Mesenchymal stem cell (in vitro differentiated cells and primary cell): ENCODE measurements around the gene SMG7.
A peak's percentile ranks its signal among the peaks of the same experiment; 100 is the strongest.

ENCODE experiments used
- DNase-seq: peaks from one replicate; pipeline ENCODE4 v3.0.0-alpha.2; 2013
- H2AFZ ChIP-seq: one replicate; pipeline ENCODE4 v1.6.1; 2013; ENCODE audit warnings: low read depth, mild to moderate bottlenecking, control low read depth, inconsistent platforms, low read length, moderate library complexity
- H2AK5ac ChIP-seq: 2 replicates; pipeline ENCODE4 v1.6.1; 2013; ENCODE audit warnings: low read length, moderate library complexity, mild to moderate bottlenecking, inconsistent platforms; ENCODE audit not compliant: severe bottlenecking
- H2BK120ac ChIP-seq: one replicate; pipeline ENCODE4 v1.6.1; 2013; ENCODE audit warnings: low read depth, mild to moderate bottlenecking, inconsistent platforms, low read length, moderate library complexity
- H2BK12ac ChIP-seq, 2 experiments: one replicate each; pipeline ENCODE4 v1.6.1; 2013; ENCODE audit warnings: inconsistent platforms in 2 of 2, low read length in 2 of 2, mild to moderate bottlenecking in 2 of 2, moderate library complexity in 2 of 2, control low read depth in 1 of 2
- H2BK15ac ChIP-seq: one replicate; pipeline ENCODE4 v1.6.1; 2013; ENCODE audit warnings: mild to moderate bottlenecking, low read depth, inconsistent platforms; ENCODE audit not compliant: poor library complexity, severe bottlenecking
- H2BK5ac ChIP-seq: 2 replicates; pipeline ENCODE4 v1.6.1; 2013; ENCODE audit warnings: low read depth, mild to moderate bottlenecking, low read length, control low read depth, inconsistent platforms; ENCODE audit not compliant: poor library complexity, severe bottlenecking
- H3K14ac ChIP-seq, 2 experiments: one replicate each; pipeline ENCODE4 v1.6.1; 2013; ENCODE audit warnings: inconsistent platforms in 2 of 2, low read length in 2 of 2, control low read depth in 1 of 2, mild to moderate bottlenecking in 1 of 2, moderate library complexity in 1 of 2
- H3K18ac ChIP-seq, 2 experiments: one replicate each; pipeline ENCODE4 v1.6.1; 2013; ENCODE audit warnings: inconsistent platforms in 2 of 2, low read length in 2 of 2, control low read depth in 1 of 2, low read depth in 1 of 2, mild to moderate bottlenecking in 1 of 2
- H3K23ac ChIP-seq, 2 experiments: one replicate each; pipeline ENCODE4 v1.6.1; 2013; ENCODE audit warnings: inconsistent platforms in 2 of 2, low read length in 2 of 2, mild to moderate bottlenecking in 2 of 2, moderate library complexity in 2 of 2, control low read depth in 1 of 2
- H3K27ac ChIP-seq: 2 replicates; pipeline ENCODE4 v1.5.1; 2013; ENCODE audit warnings: mild to moderate bottlenecking, moderate library complexity, low read length, control low read depth, inconsistent platforms; ENCODE audit not compliant: poor library complexity, severe bottlenecking
- H3K27me3 ChIP-seq, 2 experiments: 2 replicates each; pipeline versions ENCODE4 v1.6.1 to v1.7.0; 2013; ENCODE audit warnings: low read length in 2 of 2, mild to moderate bottlenecking in 2 of 2, moderate library complexity in 2 of 2, control low read depth in 1 of 2, inconsistent platforms in 1 of 2; ENCODE audit not compliant: control insufficient read depth in 1 of 2, insufficient read depth in 1 of 2
- H3K36me3 ChIP-seq, 2 experiments: 2 replicates each; pipeline versions ENCODE4 v1.6.1 to v1.7.0; 2013; ENCODE audit warnings: low read length in 2 of 2, control low read depth in 1 of 2, inconsistent platforms in 1 of 2, low read depth in 1 of 2, mild to moderate bottlenecking in 1 of 2; ENCODE audit not compliant: insufficient read depth in 2 of 2, control insufficient read depth in 1 of 2
- H3K4ac ChIP-seq, 2 experiments: one replicate each; pipeline ENCODE4 v1.6.1; 2013; ENCODE audit warnings: inconsistent platforms in 2 of 2, low read length in 2 of 2, mild to moderate bottlenecking in 2 of 2, moderate library complexity in 2 of 2, control low read depth in 1 of 2, low read depth in 1 of 2
- H3K4me1 ChIP-seq: 2 replicates; pipeline ENCODE4 v1.6.1; 2013; ENCODE audit warnings: low read depth, low read length, control low read depth; ENCODE audit not compliant: control insufficient read depth, insufficient read depth
- H3K4me2 ChIP-seq: 2 replicates; pipeline ENCODE4 v1.6.1; 2013; ENCODE audit warnings: low read length, mild to moderate bottlenecking, inconsistent platforms; ENCODE audit not compliant: poor library complexity, severe bottlenecking
- H3K4me3 ChIP-seq, 2 experiments: 2 replicates each; pipeline versions ENCODE4 v1.5.1 to v1.7.0; 2013; ENCODE audit warnings: low read length in 2 of 2, mild to moderate bottlenecking in 2 of 2, control low read depth in 1 of 2, low read depth in 1 of 2; ENCODE audit not compliant: insufficient read depth in 1 of 2
- H3K79me1 ChIP-seq: replicated peaks from 2 replicates; pipeline ENCODE4 v1.6.1; 2013; ENCODE audit warnings: mild to moderate bottlenecking, control low read depth, low read length, inconsistent platforms; ENCODE audit not compliant: poor library complexity, severe bottlenecking
- H3K9ac ChIP-seq: 2 replicates; pipeline ENCODE4 v1.7.0; 2013; ENCODE audit warnings: mild to moderate bottlenecking, low read length, moderate library complexity
- H3K9me3 ChIP-seq: 2 replicates; pipeline ENCODE4 v1.7.0; 2013; ENCODE audit warnings: mild to moderate bottlenecking, low read length; ENCODE audit not compliant: control insufficient read depth
- H4K8ac ChIP-seq: one replicate; pipeline ENCODE4 v1.6.1; 2013; ENCODE audit warnings: inconsistent platforms, mild to moderate bottlenecking, low read length, moderate library complexity
- H4K91ac ChIP-seq: one replicate; pipeline ENCODE4 v1.6.1; 2013; ENCODE audit warnings: mild to moderate bottlenecking, low read length, inconsistent platforms
- WGBS: methylation state at CpG from one replicate; pipeline ENCODE4 v1.1.7; 2013; ENCODE audit warnings: mixed read lengths; 5-methylcytosine and 5-hydroxymethylcytosine counted together

Gene SMG7

DNA sequence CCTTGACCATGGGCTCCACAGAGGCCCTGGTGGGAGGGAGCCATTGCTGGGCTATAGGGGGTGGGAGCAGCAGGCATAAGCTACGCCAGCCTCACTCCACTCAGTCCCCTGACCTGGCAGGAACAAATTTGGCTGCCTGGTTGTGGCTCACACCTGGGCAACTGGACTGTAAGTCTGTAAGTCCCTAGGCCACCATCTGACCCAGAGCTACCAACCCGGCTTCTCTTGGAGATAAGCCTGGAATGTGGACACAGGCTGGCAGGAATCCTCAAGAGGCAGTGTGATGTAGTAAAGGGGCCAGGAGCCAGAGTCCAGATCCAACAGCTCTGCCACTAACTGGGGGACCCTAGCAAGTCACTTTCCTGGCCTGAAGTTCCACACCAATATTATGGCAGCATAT lies 106.6 kb downstream of the SMG7 start:
- Histone ChIP-seq H3K36me3 (no peaks in the 10 kb centered on the region), H3K14ac (no peak overlapping the region), H3K9ac (no peak overlapping the region), H2BK120ac (no peak overlapping the region), H2BK5ac (no peak overlapping the region), H4K91ac (no peak overlapping the region), H2BK15ac (no peak overlapping the region), H2AFZ (no peak overlapping the region), H2BK12ac (no peak overlapping the region), H3K27me3 (peaks cover 0 to 14% of the 10 kb centered on the region in 2 experiments), H3K9me3 (no peaks in the 10 kb centered on the region), H3K4ac (no peak overlapping the region), H2AK5ac (no peak overlapping the region), H3K4me3 (no peak overlapping the region), H3K27ac (no peak overlapping the region), H3K4me2 (no peak overlapping the region), H3K23ac (peak overlapping the region in 1 of 2 experiments; percentile 6), H3K79me1 (no peaks in the 10 kb centered on the region), H4K8ac (no peak overlapping the region), H3K4me1 (no peaks in the 10 kb centered on the region), H3K18ac (no peak overlapping the region)
- DNase-seq, result no peak
- 96% methylated on average over 2 of the region's 2 CpGs for WGBS

DNA sequence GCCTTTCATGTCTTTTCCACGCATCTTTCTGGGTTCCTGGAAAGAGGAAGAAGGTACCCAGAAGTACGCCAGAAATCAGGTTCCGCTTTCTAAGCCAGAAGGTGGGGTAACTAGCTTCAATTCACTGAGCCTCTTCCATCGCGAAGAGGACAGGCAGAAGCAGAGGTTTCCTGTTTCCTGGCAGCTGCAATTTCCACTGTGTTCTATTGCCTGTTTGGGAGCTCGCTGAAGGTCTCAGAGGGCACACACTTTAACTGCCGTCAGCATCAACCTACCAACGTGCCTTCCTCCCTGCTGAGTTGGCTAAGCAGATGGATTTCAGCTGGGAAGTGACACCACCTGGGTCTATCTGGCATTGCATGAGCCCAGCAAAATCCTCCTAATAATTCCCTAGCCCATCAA lies 108.0 kb downstream of the SMG7 start:
- Histone ChIP-seq H2BK120ac (no peak overlapping the region), H2BK15ac (no peak overlapping the region), H2BK12ac (no peak overlapping the region), H3K4me3 (no peak overlapping the region), H3K4me2 (no peak overlapping the region), H3K9me3 (no peaks in the 10 kb centered on the region), H3K9ac (no peak overlapping the region), H3K18ac (no peak overlapping the region), H3K23ac (no peak overlapping the region), H3K4me1 (no peaks in the 10 kb centered on the region), H3K4ac (no peak overlapping the region), H3K36me3 (no peaks in the 10 kb centered on the region), H2AK5ac (no peak overlapping the region), H3K79me1 (no peaks in the 10 kb centered on the region), H2BK5ac (no peak overlapping the region), H4K8ac (no peak overlapping the region), H3K27me3 (peaks cover 0 to 14% of the 10 kb centered on the region in 2 experiments), H3K14ac (no peak overlapping the region), H2AFZ (peak overlapping the region; percentile 33), H3K27ac (no peak overlapping the region), H4K91ac (no peak overlapping the region)
- peak; percentile 24 for DNase-seq
- 46% methylated on average over 8 of the region's 8 CpGs for WGBS

DNA sequence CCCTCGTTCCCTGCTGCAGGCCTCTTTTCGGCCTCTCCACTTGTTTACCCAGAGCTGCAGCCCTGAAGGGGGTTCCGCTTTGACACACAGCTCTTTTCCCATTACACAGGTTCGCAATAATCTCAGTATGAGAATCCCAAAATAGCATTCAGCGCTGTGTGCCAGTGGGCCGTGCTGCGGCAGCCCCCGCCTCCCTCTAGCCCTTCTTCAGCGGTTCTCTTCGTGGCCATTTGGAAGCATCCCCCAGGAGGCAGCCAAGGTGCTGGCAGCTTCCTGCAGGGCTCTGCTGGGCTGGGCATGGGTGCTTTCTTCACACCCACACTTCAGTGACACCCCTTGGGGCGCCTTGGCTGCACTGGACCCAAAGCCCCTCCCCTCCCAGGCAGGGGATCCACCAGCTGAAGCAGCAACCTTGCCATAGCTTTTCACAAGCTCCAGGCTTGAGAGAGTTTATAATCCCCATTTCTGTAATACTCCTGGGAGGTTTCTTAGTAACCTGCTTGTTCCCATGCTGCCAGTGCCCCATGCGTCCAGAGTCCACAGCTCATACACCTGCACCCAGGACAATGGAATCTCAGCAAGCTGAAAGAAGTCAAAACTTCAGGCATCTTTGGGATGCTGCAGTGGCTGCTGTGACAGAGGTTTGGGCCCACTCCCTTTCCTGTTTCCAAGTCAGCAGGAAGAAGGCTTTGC lies 109.9 kb downstream of the SMG7 start:
- H2BK120ac ChIP-seq, result no peak overlapping the region
- no peaks in the 10 kb centered on the region for H3K4me1 ChIP-seq
- H2BK12ac ChIP-seq, result no peak overlapping the region
- H3K4me2 ChIP-seq, result no peak overlapping the region
- no peak overlapping the region for H3K4ac ChIP-seq
- H4K8ac ChIP-seq, result no peak overlapping the region
- no peak overlapping the region for H3K9ac ChIP-seq
- H3K18ac ChIP-seq, result no peak overlapping the region
- no peak overlapping the region for H2AK5ac ChIP-seq
- H2BK5ac ChIP-seq, result no peak overlapping the region
- H3K14ac ChIP-seq, result peak overlapping the region in 1 of 2 experiments; percentile 45
- WGBS, result 91% methylated on average over 12 of the region's 12 CpGs
- no peaks in the 10 kb centered on the region for H3K79me1 ChIP-seq
- H3K27ac ChIP-seq, result no peak overlapping the region
- H3K23ac ChIP-seq, result no peak overlapping the region
- H3K9me3 ChIP-seq, result no peaks in the 10 kb centered on the region
- H2AFZ ChIP-seq, result no peak overlapping the region
- H4K91ac ChIP-seq, result no peak overlapping the region
- H3K27me3 ChIP-seq, result peaks cover 0 to 4% of the 10 kb centered on the region in 2 experiments
- H2BK15ac ChIP-seq, result no peak overlapping the region
- H3K36me3 ChIP-seq, result no peaks in the 10 kb centered on the region
- no peak for DNase-seq
- H3K4me3 ChIP-seq, result no peak overlapping the region

DNA sequence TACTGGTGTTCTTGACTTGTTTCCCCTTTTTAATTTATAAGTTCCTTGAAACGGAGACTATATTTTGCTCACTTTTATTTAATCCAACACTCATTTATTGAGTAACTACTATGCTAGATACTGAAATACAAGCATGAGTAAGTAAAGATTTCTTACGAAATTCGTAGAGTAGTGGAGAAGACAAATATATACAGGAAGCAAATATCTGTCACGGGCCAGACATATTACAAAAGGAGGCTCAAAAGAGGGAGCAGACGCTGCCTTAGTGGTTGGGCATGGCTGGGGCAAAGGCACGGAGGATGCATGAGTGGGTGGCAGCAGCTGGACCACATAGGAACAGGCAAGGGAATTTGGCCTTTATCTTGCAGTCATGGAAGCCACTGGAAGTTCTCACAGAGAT lies 111.2 kb downstream of the SMG7 start:
- Histone ChIP-seq H4K8ac (no peak overlapping the region), H3K79me1 (no peaks in the 10 kb centered on the region), H3K4me1 (no peaks in the 10 kb centered on the region), H3K27me3 (no peaks in the 10 kb centered on the region), H3K4me2 (no peak overlapping the region), H2AFZ (no peak overlapping the region), H4K91ac (no peak overlapping the region), H2BK120ac (no peak overlapping the region), H3K36me3 (no peaks in the 10 kb centered on the region), H2BK12ac (no peak overlapping the region), H3K27ac (no peak overlapping the region), H3K4me3 (no peak overlapping the region), H3K9ac (no peak overlapping the region), H3K23ac (no peak overlapping the region), H2BK15ac (no peak overlapping the region), H2AK5ac (no peak overlapping the region), H3K4ac (no peak overlapping the region), H2BK5ac (no peak overlapping the region), H3K9me3 (no peaks in the 10 kb centered on the region), H3K14ac (no peak overlapping the region), H3K18ac (no peak overlapping the region)
- DNase-seq, result peak; percentile 48
- WGBS, result 89% methylated on average over 5 of the region's 6 CpGs
